ENCODE results near the gene ZNF407.

GRCh38 chr18:74624466-74624865 is 26.8 kb downstream of the ZNF407 start:
- TF ChIP-seq CTCF (IDR thresholded peaks at IDR 0.05; ENCODE audit: insufficient read depth, low read length, poor library complexity, severe bottlenecking) (no peak), EZH2phosphoT487 (conservative IDR thresholded peaks at IDR 0.05; ENCODE audit: low read length) (no peak)
